Stromal cell of bone marrow (primary cell): ENCODE measurements around the gene CHKA.
"Not testable (repeated sequence)": the region's sequence is repeated elsewhere in the genome, so short reads cannot be mapped to it uniquely, and the experiment has no call there.

Experiments used
- DNase-seq: peaks from one replicate; pipeline ENCODE4 v3.0.0-alpha.2; 2012; ENCODE audit warnings: low read depth

CHKA gene

GRCh38 chr11:68115285-68115684 lies 5.9 kb downstream of the CHKA start:
- DNase-seq, result no peak

GRCh38 chr11:68113986-68114385 lies 7.2 kb downstream of the CHKA start:
- no peak for DNase-seq

DNA sequence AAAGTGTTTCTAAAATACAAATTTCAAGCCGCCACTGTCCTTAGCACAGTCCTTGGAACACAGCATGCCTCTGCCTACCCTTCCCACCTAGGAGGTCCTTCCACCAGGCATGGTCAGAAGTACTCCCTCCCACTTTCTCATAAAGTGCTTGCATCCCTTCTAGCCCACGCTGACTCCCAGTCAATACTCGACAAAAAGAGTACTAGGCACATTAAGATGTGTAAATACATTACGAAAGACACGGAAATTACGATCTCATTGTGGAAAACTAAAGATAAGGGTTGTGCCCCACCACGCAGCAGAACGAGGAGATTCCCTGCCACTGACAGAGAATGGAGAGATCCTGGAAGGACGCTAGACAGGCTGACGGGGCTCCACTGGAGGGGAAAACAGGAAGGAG lies 13.5 kb downstream of the CHKA start:
- DNase-seq, result no peak

- no peak for DNase-seq
These were observed 14.8 kb downstream of the CHKA start for GRCh38 chr11:68106165-68106940.

GRCh38 chr11:68099474-68100405 lies 21.4 kb downstream of the CHKA start:
- DNase-seq, result no peak

DNA sequence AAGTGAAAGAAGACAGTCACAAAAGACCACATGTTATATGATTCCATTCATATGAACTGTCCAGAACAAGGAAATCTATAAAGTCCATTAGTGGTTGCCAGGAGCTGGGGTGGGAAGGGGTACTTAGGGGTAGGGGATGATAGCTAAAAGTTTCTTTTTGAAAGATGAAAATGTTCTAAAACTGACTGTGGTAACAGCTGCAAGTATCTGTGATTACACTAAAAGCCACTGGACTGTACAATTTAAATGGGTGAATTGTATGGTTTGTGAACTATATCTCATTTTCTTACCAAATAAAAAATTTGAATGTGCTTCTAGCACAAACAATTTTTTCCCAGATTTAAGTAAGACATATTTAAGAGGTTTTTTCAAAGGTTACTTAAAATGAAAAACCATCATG lies 22.1 kb downstream of the CHKA start:
- DNase-seq, result no peak

DNA sequence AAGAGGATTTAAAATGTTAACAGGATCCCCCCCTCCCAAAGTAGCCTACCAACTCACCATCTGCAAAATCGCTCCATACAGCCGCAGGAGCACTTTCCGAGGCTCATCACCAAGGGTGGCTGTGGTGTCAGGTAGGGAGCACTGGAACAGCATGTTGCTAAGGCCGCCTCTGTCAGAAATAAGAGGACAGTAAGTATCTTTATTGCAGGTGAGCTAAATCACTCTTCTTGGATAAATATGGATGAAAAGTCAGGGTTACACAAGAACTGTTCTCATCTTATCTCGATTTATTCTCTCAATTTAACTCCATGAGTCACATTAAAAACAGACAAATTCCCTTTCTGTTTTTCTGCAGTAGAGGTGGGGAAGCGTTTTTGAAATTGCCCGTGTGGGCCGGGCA lies 24.2 kb downstream of the CHKA start:
- DNase-seq, result no peak

GRCh38 chr11:68093565-68093964 lies 27.6 kb downstream of the CHKA start:
- DNase-seq, result no peak

GRCh38 chr11:68092946-68093345 lies 28.2 kb downstream of the CHKA start:
- DNase-seq, result not testable (repeated sequence)

DNA sequence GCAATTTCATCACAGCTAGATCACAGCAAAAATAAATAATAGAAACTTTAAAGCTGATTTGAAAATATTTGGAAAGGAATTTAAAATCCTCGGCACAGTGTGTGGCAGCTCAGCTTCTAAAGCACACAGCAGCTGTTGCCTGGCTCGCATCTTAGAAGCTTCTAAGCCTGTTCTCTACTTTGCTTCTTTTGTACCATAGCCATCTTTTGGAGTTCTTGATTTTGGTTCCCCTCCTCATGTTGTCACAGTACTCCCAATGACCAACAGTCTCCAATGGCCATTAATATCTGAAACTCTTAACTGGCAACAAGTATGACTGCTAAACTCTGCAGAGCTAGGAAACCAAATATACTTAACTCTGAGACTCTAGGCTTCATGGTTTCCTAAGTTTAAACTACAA lies 28.8 kb downstream of the CHKA start:
- DNase-seq, result no peak

DNA sequence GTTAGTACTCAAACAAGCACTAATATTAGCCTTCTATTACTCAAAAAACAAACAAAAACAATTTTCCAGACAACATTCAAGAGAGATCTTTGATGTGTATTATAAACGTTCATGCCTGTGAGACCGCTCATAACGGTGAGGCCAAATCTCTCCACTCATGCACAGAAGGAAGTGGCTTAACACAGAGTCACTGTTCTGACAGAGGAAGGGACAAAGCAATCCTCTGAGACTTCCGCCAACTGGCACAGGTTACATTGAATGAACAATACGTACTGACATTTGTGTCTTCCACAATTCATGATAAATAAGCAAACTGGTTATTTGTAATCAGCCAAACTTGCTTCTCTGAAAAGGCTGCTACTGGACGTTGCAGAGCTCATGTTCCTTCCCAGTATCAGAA lies 30.5 kb downstream of the CHKA start:
- DNase-seq, result no peak

GRCh38 chr11:68090287-68090686 lies 30.9 kb downstream of the CHKA start:
- no peak for DNase-seq

GRCh38 chr11:68089679-68090078 lies 31.5 kb downstream of the CHKA start:
- DNase-seq, result no peak

DNA sequence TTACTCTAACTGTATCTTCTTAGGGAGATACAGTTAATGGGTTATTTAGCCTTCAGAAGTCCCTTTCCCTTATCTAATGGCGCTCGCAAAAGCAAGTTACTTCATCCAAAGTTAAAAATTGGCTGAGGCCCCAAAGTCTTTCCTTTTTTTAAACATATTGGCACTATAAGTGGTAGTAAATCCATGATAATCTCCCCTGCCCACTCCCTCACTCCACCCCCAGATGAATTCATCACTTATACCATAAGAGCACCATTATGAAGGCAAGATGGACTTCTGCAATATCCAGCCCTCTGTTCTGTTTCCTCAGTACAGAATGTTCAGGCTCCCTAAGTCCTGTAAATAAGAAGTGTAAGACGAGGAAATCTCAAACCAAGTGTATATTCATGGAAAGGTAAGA lies 37.7 kb downstream of the CHKA start:
- DNase-seq, result no peak

- DNase-seq, result no peak
These were observed 38.7 kb downstream of the CHKA start for GRCh38 chr11:68082481-68082880.

GRCh38 chr11:68081691-68082090 lies 39.5 kb downstream of the CHKA start:
- no peak for DNase-seq

DNA sequence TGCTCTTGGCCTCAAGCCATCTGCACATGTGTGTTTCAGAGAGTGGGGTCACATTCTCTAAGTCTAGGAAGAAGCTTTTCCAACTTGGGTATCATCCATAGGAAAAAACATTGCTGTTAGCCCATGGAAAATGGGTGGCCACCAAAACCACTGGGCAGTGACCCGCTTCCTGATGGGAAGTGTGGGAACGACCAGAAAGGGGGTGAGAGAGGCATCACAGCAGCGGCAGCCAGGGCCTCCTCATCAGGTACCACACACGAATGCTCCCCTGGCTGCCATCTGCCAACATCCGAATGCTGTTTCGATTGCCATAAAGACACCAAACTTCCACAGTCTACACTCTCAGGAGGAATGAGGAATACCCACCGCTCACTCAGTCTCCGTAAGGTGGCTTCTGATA lies 40.3 kb downstream of the CHKA start:
- no peak for DNase-seq

DNA sequence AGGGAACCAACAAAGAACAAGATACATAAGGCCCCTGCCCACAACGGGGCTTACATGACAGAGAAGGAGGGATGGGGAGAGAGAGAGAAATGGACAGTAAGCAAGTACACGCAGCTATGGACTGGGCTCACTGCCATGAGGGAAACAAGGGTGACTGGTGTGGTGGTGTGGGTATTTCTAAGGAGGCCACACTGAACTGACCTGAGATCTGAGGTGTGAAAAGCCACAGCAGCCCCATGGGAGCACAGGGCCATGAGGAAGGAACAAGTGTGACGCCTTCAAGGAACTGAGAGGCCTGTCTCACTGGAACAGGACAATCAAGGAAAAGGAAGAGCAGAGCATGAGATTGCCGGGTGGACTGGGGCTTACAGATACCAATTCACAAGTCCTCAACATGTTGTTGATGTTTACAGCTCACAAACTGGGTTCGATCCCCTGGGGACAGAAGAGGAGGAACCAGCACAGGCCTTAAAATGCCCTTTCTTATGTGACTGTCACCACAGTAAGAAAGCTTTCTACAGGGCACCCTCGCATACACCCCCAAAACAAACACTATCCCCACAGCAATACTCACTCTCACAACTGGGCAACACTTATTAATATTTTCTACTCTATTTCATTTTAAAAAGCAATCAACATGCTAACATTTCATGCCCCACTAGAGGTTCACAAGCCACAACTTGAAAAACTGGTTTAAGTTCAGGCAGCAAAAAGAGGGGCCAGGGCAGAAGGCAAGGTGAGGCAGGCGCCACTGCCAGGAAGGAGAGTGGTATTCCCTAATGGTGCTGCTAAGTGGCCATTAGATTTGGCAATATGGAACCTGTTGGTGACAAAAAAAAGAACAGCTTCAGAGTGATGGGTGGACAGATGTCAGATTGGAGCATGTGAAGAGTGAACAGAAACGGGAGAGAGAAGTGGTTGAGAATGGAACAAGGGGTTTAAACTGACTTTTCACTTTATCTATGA lies 43.3 kb downstream of the CHKA start:
- no peak for DNase-seq

- DNase-seq, result no peak
These were observed 44.7 kb downstream of the CHKA start for GRCh38 chr11:68076371-68077042.

- no peak for DNase-seq
These were observed 46.4 kb downstream of the CHKA start for GRCh38 chr11:68074584-68075352.
